ENCODE measurements around the gene RAPGEF1. TPM values are rescaled to one million over a fixed set of nuclear protein-coding genes. Genes with fewer than 3 reads are reported as not detected.

The RAPGEF1 gene
- total and polyA plus RNA-seq, 11 donors = 50.6 to 161 (median 115) TPM

- whole genome bisulfite sequencing, 4 donors = 67 to 83% (median 76%) methylated on average over 2 to 4 of the region's 4 CpGs
- DNase-seq = no peak
- Histone ChIP-seq H3K4me3 (no peak overlapping the region), H3K36me3 (peaks cover 0 to 88% (median 76%) of the 10 kb centered on the region in 9 donors), H3K27ac (peak overlapping the region in 5 of 12 donors; percentile 3 to 91 (median 9)), H3K9me3 (no peaks in the 10 kb centered on the region), H3K4me1 (peaks cover 5 to 70% (median 30%) of the 10 kb centered on the region in 12 donors), H3K27me3 (no peaks in the 10 kb centered on the region)
- intact Hi-C loops (cut with DNase I) = loop anchor here in 1 of 10 donors (10.0 kb wide), 1 partner anchor 105 kb away; no protein-coding TSS in a partner anchor
- TF ChIP-seq POLR2A (IDR thresholded peaks at IDR 0.05) = no peak
- TF ChIP-seq, protein P1, sequence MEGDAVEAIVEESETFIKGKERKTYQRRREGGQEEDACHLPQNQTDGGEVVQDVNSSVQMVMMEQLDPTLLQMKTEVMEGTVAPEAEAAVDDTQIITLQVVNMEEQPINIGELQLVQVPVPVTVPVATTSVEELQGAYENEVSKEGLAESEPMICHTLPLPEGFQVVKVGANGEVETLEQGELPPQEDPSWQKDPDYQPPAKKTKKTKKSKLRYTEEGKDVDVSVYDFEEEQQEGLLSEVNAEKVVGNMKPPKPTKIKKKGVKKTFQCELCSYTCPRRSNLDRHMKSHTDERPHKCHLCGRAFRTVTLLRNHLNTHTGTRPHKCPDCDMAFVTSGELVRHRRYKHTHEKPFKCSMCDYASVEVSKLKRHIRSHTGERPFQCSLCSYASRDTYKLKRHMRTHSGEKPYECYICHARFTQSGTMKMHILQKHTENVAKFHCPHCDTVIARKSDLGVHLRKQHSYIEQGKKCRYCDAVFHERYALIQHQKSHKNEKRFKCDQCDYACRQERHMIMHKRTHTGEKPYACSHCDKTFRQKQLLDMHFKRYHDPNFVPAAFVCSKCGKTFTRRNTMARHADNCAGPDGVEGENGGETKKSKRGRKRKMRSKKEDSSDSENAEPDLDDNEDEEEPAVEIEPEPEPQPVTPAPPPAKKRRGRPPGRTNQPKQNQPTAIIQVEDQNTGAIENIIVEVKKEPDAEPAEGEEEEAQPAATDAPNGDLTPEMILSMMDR (IDR thresholded peaks at IDR 0.05) = no peak
- no peak for ATAC-seq
Measured at GRCh38 chr9:131629825-131630204, 110.1 kb downstream of the RAPGEF1 start.

DNA sequence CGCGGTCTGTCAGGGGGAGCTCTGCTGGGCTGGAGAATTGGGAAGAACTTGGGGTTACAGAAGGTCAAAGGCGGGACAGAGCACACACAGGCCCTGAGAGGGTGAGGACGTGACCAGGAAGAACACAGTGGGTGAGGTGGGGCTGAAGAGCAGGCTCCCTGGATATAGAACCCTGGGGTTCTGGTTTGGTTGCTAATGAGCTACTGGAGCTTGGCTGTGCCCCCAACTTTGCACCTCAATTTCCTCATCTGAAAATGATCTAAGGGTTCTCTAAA lies 110.7 kb downstream of the RAPGEF1 start:
- H3K27me3 ChIP-seq = no peaks in the 10 kb centered on the region
- intact Hi-C loops (cut with DNase I) = loop anchor here in 1 of 10 donors (10.0 kb wide), 1 partner anchor 106 kb away; no protein-coding TSS in a partner anchor
- peak overlapping the region in 4 of 12 donors; percentile 14 to 91 (median 50) for H3K27ac ChIP-seq
- DNase-seq (no peak), ATAC-seq (no peak)
- no peaks in the 10 kb centered on the region for H3K9me3 ChIP-seq
- H3K36me3 ChIP-seq = peaks cover 0 to 87% (median 78%) of the 10 kb centered on the region in 9 donors
- H3K4me1 ChIP-seq = peaks cover 11 to 73% (median 34%) of the 10 kb centered on the region in 12 donors
- H3K4me3 ChIP-seq = no peak overlapping the region
- TF ChIP-seq, protein P1 (IDR thresholded peaks at IDR 0.05) = no peak
- no peak for TF ChIP-seq POLR2A (IDR thresholded peaks at IDR 0.05)
- 89 to 98% (median 91%) methylated on average over 4 of the region's 4 CpGs for WGBS, 4 donors

DNA sequence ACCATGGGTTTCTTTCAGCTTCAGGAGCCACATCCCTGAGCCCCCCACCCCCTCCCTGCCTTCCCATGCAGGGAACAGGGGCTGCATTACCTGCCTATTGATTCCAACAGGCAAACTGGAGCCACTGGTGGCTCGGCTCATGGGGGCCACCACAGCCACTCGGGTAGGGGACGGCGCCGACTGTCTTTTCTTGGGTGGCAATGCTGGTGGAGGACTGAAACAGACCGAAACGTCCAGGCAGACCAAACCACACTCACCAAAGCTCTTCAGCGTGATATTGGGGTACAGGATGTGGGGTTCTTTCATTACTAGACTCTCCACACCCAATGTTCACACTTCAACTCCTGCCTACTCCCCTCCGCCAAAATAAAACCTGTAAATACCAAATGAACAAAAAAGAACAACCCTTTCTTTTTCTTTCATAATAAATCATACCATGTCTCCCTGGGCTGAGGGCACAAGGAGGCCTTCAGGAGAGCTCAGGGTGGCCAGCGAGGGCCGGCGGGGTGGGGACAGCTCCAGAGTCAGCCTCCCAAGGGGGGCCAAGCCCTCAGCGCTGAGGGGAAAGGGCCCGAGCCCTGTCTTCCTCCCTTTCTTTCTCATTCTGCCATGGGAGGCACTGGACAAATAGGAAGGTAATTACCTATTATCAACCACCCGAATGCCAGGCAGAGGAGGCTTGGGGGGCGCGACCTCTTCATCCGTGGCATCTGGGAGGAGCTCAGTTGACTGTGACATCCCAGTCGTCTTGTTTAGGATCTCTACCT lies 111.2 kb downstream of the RAPGEF1 start:
- Histone ChIP-seq H3K4me3 (peak overlapping the region in 1 of 12 donors; percentile 2), H3K9me3 (no peaks in the 10 kb centered on the region), H3K36me3 (peaks cover 0 to 87% (median 78%) of the 10 kb centered on the region in 9 donors), H3K4me1 (peaks cover 11 to 75% (median 38%) of the 10 kb centered on the region in 12 donors), H3K27me3 (no peaks in the 10 kb centered on the region), H3K27ac (peak overlapping the region in 6 of 12 donors; percentile 10 to 91 (median 36))
- TF ChIP-seq, protein P1 (IDR thresholded peaks at IDR 0.05) = no peak
- TF ChIP-seq POLR2A (IDR thresholded peaks at IDR 0.05) = no peak
- DNase-seq (no peak), ATAC-seq (no peak)
- intact Hi-C loops (cut with DNase I) = loop anchor here in 1 of 10 donors (10.0 kb wide), 1 partner anchor 106 kb away; no protein-coding TSS in a partner anchor
- WGBS, 4 donors = 89 to 91% (median 89%) methylated on average over 16 to 19 of the region's 19 CpGs
